MM.1S (cell line): Measurements from ENCODE around the gene ZNF488.

ENCODE experiments used
- CTCF ChIP-seq: fragments of 300-600 bp; sonication (generic); IDR thresholded peaks from 2 replicates; pipeline ENCODE4 v1.5.1; 2016; ENCODE audit warnings: antibody characterized with exemption, low read length, mixed read lengths
- EZH2 ChIP-seq: fragments of 300-600 bp; sonication (generic); optimal IDR thresholded peaks from 2 replicates; pipeline ENCODE3; 2017; ENCODE audit warnings: low read depth, mild to moderate bottlenecking, antibody characterized with exemption, low read length, mixed read lengths
- EZH2phosphoT487 ChIP-seq: fragments of 300-600 bp; sonication (generic); IDR thresholded peaks from 2 replicates; pipeline ENCODE4 v1.6.1; 2018; ENCODE audit warnings: antibody characterized with exemption, low read length

DNA sequence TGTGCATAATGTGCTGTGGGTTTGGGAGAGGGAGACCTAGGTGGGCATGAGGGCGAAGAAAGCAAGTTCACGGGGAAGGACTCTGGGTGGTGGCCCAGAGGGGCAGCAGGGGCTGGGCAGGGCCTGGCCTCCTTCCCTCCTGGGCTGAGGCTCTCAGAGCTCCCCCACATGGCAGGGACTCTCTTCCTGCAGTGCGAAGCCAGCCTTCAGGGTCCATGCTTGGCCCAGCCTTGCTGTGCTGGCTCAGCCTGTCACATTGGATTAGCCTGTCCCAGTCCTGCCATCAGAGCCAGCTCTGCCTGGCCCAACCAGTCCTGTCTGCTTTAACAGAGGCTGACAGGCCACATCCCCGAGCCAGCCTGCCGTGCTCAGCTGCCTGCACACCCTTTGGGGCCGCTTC lies 20.4 kb upstream of the ZNF488 start:
- TF ChIP-seq CTCF (no peak), EZH2 (no peak), EZH2phosphoT487 (no peak)
